Measurements from ENCODE around the gene PRICKLE1. TPM values are rescaled to one million over a fixed set of nuclear protein-coding genes. Genes with fewer than 3 reads are reported as not detected.

The PRICKLE1 gene
- polyA plus RNA-seq (2013, experiment 1 of 2; ENCODE audit: insufficient read length): 3.6 TPM
- 8.0 TPM for polyA plus RNA-seq (2013, experiment 2 of 2; ENCODE audit: insufficient read length)

DNA sequence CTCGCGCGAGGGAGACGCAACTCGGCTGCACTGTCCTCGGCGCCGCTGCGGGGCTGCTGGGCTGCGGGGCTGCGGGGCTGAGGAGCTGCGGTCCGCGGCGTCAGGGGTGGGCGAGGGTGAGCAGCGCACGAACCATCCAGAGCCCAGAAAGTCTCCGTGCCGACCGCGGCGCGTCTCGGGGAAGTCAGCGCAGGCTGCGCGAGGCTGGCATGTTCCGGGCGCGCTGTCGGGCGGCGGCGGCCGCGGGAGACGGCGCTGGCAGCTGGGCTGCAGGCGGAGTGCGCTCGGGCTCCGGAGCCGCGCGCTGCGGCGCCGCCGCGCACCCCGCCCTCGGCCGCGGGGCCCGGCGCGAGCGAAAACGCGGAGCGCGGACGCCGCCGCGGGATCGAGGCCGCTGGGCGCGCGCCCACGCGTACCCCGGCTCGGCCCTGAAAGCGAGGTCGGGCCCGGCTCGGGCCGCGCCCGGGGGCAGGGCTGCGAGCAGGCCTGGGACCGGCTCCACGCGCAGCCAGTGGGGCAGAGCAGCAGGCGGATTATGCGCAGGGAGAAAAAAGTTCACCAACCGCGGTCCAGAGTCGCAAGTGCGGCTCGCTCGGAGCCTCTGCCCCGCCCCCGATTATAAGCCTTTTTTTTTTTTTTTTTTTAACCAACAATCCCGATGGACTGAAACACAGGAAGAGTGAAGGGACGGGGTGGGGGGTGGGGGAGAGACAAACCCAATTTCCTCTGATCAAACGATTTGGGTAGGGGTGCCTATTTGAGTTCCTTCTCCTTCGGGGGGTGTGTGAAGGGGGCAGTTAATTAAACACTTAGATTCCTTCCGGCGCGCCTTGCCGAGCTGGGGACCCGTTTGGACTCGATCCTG, at the start of gene PRICKLE1:
Gene PRICKLE1 (minus strand): TSS at position 282 of the 865 bp plus-strand sequence. CDS start 117,230 bp downstream, outside the sequence.
- DNase-seq: peak; percentile 61

DNA sequence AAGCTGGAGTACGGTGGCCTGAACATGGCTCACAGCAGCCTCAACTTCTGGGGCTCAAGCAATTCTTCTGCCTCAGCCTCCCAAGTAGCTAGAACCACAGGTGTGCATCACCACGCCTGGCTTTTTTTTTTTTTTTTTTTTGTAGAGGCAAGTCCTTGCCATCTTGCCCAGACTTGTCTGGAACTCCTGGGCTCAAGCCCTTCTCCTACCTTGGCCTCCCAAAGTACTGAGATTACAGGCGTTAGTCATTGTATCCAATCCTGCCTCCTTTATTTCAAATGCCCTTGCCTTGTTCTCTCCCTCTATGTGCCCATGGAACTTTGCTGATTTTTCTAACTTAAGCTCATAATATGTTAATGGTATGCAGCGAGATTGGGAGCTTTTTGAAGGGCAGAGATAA, 49.2 kb upstream of the PRICKLE1 start:
- DNase-seq: no peak

DNA sequence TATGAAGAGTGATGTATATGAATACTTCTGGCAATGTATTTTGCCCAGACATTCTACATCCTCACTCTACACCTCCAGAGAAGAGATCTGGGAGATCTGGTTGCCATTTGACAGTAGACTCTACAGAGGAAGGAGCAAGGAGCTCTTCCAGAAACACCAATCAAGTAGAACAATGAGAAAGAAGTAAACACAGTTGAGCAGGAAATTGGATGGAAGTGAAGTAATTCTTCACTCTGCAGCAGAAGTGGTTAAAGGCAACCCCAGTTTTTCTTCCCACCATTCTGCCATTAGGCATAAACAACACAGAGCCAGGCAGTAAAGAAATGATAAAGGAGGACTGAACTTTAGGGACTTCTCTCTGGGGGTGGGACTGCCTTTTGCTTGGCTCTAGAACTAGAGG, 48.5 kb upstream of the PRICKLE1 start:
- DNase-seq: no peak

DNA sequence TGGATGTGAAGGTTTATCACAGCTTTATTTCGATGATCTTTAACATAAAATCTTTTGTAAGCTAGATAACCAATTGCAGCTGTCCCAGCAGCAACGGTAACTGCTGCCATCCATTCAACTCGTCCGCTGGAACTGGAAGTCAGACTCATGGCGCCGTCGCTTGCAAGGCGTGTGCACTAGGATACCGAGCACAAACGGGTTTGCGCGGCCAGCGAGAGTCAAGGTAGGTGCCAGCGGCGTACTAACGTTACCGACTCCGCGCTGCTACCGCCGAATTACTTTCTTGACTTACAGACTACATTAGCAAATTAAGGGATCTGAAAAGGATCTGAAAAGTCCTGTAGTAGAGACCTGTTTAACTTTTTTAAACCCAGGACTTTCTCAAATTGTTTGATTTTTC, 47.4 kb upstream of the PRICKLE1 start:
- DNase-seq: no peak

DNA sequence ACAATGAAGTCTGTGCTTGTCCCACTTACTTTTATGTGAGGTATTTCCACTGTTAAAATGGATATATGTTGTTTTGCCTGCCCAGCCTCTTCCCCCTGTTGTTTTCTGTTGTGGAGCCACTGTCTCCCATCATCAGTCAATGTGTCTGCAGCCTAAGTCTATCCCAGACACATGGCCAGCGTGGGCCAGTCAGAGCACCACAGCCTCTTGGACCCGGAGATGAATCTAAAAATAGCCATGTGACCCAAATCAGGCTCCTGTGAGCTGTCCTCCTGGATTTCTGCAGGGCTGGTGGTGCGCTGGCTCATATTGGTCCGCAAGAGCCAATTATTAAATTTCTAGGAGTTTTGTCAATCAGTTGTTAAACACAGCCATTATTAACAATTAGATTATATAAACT, 44.0 kb upstream of the PRICKLE1 start:
- DNase-seq: no peak

DNA sequence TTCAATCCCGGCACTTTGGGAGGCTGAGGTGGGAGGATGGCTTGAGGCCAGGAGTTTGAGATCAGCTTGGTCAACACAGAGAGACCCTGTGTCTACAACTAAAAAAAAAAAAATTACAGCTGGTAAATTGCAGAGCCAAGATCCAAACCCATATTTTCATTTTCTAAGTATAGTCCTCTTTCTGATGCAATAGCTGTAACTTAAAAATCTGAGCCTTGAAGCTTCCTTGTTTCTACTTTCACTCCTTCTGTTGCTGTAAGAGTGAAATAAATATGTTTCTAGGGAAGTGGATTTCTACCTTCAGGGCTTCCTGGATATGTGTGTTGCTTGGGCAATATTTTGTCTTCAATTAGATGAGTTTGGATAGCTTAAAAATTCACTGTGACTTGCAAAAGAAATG, 42.0 kb upstream of the PRICKLE1 start:
- peak; percentile 16 for DNase-seq

DNA sequence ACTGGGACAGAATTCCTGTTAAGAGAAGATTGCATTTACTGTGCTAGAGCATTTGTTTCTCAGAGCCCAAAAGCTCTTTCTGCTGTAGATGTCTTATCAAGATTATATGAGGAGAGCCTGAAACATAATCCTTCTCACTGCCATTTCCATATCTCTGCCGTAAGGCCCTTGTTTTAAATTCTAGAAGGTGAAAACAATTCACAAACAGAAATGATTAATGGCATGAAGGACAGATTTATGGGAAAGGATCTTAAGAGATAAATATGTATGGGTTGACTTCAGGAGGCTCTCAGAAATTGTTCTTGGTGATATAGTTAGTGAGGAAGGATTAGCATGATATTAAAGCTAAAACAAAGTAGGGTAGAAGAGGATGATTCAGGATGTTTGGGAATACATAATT, 40.8 kb upstream of the PRICKLE1 start:
- no peak for DNase-seq

DNA sequence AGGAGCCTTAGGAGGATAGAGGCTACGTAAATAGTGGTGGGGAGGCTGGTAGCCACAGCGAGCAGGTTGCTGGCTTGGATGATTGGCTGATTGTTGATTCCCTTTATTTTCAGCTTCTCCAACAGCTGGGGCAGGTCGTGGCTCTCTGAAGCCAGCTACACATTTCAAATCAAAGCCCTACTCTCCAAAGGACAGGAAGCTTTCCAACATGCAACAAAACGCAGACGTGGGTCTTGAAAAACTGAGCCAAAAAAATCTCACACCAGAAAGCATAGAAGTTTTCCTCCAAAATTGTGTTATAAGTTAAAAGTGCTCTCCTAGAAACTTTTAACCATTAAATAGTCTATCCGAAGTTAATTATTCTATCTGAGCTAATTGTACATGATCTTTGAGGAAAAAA, 37.6 kb upstream of the PRICKLE1 start:
- DNase-seq: no peak

DNA sequence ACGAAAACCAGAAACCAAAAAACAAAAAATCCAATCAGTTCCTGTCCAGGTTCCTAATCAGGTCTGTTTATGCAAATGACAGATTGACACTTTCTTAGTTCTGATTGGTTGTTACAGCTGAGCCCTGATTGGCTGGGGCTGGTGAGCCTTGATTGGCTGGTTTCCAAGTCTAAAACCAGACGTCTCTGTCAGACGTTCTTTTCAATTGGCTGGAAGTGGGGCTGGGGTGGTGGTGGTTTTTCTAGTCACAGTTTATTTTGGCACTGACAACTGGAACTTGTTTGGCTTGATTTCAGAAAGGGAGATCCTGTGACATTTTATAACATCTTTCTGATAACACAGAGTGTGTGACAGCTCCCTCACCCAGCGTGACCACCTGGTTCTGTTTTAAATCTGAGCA, 36.1 kb upstream of the PRICKLE1 start:
- DNase-seq: peak; percentile 11

DNA sequence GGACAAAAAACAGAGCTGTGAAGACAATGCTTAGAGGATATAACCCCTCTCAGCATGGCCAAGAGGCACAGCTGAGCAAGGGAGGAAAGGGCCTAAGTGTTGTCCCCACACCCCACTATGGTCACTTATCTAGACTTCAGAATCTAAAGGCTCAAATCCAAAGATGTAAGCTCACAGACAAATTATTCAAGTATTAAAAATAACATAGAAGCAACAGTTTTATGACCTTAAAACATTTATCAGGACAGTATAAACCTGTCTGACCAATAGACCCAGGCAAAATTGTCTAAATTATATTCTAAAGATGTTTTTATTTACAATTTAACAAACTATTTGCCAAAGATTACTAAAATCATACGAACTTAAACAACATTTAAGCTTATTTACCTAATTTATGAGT, 28.1 kb upstream of the PRICKLE1 start:
- DNase-seq: peak; percentile 8

DNA sequence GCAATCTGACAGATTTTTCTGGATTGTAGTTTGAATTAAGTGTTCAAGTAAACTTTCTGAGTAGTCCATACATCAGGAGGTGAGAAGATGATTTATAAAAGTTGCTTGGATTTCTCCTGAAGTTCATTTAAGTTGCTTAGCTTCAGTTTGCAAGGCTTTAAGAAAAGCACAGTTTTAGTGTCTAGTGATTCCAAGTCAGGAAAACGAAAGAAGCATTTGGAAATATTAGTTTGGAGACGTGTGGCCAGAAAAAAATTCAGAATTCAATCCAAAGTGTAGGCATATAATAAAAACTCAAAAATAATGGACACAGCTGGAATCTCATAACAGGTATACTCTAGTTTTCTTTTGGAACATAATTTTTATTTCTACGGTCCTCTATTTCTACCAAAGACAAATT, 25.5 kb upstream of the PRICKLE1 start:
- DNase-seq: no peak

DNA sequence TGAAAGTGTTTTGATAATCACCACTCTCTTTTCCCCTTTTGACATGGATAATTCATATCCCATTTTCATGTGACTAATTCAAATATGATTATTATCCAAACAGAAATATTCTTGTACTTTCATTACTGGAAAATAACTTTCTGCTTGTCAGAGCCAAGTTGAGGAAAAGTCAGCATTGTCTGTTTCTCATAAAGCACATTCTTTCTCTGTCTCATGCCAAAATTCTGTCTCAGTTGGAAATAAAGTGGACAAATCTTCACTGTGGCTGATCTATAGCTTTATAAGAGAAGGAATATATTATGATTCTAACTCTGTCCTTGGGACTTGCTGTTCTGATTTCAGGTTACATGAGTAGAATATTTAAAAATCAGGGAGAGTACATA, 22.7 kb upstream of the PRICKLE1 start:
- DNase-seq: peak; percentile 66

DNA sequence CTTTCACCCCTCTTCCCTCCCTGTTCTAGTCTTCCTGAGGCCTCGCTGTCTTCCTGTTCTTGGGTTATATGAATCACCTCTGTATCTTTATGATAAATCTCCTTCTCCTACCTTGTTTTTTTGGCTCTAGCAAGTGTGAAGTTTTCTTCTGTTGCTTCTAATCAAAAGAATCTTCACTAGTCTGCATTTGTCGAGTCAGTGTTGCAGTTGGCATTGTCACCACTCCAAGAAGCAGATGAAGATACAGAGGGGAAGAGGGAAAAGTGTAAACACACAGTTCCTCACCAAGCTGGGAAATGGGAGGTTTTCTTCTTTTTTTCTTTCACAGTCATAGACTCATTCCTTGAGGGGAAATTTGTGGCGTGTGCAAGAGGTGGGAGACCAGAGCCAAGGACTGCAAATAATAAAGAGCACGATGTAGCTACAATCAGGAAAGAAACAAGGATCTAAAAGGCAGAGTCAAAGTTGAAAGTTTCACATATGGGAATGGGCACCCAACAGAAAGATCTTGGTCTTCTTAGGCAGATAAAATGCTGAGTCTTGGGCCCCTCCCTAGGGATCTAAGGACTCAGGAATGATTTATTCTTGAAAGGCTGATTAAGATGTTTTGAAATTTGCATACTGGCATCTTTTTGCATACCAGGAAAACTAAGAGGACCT, 22.2 kb upstream of the PRICKLE1 start:
- no peak for DNase-seq

DNA sequence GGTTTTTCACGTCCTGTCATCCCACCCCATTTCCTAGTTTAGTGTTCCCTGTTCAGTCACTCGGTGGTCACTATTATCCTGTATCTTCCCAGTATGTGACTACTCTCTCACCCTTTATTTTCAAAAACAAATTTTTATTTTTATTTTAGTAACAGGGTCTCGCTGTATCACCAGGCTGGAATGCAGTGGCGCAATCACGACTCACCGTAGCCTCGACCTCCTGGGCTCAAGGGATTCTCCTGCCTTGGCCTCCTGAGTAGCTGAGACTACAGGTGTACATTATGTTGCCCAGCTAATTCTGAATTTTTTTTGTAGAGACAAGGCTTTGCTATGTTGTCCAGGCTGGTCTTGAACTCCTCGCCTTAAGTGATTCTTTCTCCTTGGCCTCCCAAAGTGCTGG, 20.1 kb upstream of the PRICKLE1 start:
- DNase-seq: peak; percentile 50

DNA sequence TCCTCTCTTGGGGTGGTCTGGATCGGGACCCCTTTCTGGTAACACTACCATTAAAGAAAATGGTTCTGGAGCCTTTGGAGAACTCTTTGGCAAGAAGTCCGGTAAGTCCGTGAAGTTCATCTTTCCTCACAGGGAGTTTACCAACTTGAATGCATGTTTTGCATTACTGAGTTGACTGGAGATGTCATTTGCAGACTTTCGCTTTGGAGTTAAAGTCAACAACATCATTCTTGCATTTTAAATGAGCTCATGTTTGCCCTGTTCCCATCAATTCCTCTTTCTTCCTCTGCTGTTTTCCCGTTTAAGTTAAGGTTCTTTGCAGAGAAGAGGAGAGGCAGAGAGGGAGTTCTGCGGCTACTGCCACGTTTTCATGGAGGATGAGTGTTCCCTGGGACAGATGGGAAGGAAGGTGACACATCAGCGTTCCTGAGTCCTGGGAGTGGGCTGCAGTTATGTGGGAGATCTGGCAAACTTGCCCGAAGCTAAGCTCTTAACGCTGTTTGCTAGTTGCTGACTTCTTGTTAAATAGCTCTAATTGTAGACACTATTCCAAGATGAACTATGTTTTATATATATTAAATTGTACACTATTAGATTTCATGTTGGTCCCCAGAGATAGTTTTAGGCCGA, 18.8 kb upstream of the PRICKLE1 start:
- peak; percentile 21 for DNase-seq

DNA sequence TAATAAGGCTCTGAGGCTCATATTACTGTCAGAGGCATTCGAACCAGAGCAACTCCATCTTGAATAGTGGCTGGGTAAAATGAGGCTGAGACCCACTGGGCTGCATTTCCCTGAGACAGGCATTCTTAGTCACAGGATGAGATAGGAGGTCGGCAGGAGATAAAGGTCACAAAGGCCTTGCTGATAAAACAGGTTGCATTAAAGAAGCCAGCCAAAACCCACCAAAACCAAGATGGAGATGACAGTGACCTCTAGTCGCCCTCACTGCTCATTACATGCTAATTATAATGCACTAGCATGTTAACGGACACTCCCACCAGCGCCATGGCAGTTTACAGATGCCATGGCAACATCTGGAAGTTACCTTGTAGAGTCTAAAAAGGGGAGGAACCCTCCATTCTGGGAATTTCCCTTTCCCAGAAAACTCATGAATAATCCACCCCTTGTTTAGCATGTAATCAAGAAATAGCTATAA, 18.1 kb upstream of the PRICKLE1 start:
- DNase-seq: no peak

DNA sequence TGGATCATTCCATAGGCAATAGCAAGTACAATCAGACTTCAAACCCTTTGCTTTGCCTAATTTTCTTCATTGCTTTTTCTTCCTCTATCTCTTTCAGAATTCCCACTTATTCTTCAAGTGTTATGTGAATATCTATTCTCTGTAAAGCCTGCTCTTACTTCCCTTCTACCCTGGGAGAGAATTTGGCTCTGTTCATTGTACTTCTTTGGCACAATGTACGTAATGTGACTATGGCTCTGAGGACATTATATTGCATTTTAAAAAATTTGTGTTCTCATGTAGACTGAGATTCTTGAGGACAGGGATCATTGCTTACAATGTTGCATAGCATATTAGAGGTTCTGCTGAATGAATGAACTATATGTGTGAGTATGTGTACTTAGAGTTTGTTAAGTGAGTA, 16.9 kb upstream of the PRICKLE1 start:
- DNase-seq: no peak

DNA sequence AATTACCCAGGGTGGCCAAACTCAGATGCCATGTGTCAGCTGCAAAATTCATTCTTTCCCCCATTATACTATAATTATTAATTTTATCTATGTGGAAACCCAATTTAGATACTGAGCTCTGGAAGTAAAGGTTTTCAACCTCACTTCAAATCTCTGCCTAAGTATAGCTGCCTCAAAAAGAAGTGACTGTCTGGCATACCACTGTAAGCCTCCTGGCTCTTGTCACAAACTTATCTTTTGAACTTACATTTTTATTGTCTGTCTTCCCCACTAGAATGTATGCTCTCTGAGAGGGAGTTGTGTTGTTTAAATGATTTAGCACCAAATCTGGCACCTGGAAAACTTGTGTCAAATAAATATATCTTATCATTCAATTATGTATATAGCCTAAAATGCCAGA, 16.1 kb upstream of the PRICKLE1 start:
- DNase-seq: no peak

DNA sequence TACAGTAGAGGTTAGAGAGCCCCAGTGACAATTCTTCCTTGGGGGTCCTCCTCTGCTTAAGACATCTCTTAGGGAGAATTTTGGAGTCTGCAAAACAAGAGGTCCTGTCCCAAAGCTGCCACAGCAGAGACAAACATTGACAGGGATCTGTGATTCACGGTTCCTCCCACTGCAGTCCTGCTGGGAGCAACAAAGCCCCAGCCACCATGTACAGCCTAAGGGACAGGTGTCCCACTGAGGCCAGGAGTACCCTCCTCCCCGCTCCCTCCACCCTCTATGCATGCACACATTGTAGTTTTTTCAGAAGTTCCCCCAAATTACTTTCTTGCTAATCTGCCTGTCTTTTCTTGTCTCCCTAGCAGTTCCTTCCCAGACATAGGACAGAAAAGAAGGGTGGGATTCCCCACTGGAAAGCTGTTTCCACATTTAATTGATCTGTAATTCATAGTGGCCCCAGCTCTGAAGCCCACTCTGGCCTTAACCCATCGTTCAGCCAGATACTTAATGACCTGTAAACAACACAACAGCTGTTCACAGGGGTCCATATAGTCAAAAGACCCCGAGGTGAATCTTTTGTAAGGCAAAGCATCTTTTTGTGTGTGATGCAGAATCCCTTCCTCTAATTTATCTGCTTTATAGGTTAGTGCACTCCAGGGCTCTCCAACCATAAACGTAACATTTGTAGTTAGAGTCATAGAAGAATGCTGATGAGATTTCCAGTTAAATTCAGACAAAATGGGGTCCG, 13.9 kb upstream of the PRICKLE1 start:
- DNase-seq: no peak

DNA sequence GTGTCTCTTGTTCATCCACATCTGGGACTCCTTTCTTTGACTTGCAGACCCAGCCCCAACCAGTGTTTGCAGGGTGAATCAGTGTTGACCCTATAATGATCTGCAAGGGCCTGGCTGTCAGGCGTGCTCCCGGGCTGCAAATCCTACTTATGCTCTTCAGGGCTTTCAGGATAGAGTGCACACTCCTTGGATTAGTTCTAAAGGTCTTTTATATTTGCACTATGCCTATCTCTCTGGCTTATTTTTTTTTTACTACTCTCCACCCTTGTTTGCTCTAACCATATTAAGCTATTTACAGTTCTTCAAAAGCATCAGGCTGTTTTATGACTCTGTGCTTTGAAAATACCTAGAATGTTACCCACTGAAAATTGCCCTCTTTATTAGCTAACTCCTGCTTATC, 4.3 kb upstream of the PRICKLE1 start:
- no peak for DNase-seq

DNA sequence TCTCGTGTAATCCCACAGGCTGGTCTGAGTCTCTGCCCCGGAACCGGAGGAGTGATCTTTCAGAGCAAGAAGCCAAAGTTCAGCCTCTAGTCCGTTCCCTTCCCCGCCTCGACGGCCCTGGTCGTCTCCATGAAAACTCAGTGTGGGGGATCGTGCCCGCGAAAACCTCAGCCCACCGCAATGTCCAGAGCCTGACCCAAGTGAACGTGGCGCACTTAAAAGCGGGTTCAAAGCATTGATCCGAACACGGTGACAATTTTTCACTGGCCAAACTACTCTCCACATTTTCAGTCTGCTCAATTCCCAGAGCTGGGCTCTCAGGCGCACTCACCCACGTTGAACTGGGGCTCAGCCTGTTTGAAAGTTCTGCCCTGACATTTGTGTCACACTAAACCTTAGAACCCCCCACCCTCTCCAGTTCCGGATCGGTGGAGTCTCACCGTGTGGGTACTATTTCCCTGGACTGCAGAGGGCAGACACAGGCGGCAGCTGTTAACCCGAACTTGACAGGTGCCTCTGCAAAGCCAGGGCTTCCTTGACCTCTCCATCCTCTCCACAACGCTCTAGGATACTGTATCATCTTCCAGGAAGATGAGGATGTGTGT, 886 bp upstream of the PRICKLE1 start:
- no peak for DNase-seq
